GM12878 (cell line): ENCODE data around the gene IL12B.

ENCODE experiments used
- HDAC2 ChIP-seq: fragments of 200-600 bp; sonication (generic); IDR thresholded peaks from 2 replicates; pipeline ENCODE4 v1.6.1; 2017
- SUPT20H ChIP-seq: IDR thresholded peaks from 2 replicates; pipeline ENCODE4 v1.6.1; 2011; ENCODE audit warnings: low read depth, mild to moderate bottlenecking, low read length, moderate library complexity, borderline replicate concordance; ENCODE audit not compliant: control insufficient read depth
- TCF7 ChIP-seq: IDR thresholded peaks from 2 replicates; pipeline ENCODE4 v1.6.1; 2014; ENCODE audit warnings: antibody characterized with exemption, borderline replicate concordance
- TF ChIP-seq, protein P1 (sequence below): IDR thresholded peaks from 2 replicates; pipeline ENCODE4 v1.6.1; 2012; ENCODE audit warnings: mild to moderate bottlenecking, low read depth, low read length

- TF ChIP-seq HDAC2 (no peak), TCF7 (no peak), SUPT20H (no peak)
- TF ChIP-seq, protein P1, sequence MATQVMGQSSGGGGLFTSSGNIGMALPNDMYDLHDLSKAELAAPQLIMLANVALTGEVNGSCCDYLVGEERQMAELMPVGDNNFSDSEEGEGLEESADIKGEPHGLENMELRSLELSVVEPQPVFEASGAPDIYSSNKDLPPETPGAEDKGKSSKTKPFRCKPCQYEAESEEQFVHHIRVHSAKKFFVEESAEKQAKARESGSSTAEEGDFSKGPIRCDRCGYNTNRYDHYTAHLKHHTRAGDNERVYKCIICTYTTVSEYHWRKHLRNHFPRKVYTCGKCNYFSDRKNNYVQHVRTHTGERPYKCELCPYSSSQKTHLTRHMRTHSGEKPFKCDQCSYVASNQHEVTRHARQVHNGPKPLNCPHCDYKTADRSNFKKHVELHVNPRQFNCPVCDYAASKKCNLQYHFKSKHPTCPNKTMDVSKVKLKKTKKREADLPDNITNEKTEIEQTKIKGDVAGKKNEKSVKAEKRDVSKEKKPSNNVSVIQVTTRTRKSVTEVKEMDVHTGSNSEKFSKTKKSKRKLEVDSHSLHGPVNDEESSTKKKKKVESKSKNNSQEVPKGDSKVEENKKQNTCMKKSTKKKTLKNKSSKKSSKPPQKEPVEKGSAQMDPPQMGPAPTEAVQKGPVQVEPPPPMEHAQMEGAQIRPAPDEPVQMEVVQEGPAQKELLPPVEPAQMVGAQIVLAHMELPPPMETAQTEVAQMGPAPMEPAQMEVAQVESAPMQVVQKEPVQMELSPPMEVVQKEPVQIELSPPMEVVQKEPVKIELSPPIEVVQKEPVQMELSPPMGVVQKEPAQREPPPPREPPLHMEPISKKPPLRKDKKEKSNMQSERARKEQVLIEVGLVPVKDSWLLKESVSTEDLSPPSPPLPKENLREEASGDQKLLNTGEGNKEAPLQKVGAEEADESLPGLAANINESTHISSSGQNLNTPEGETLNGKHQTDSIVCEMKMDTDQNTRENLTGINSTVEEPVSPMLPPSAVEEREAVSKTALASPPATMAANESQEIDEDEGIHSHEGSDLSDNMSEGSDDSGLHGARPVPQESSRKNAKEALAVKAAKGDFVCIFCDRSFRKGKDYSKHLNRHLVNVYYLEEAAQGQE: no peak
These were observed 10.9 kb upstream of the IL12B start for GRCh38 chr5:159341145-159341544.
